Activated CD4-positive, alpha-beta T cell treated with anti-CD3 and anti-CD28 coated beads, Interleukin-2, Interleukin-6, amounts not matched to agents 100 ng/mL and 50 ng/mL, durations not matched to agents 16 hours and 8 hours (primary cell): ENCODE results near the gene CEP192.

Source experiments
- DNase-seq: peaks from one replicate; pipeline ENCODE4 v3.0.0-alpha.2; 2020

CEP192 gene

GRCh38 chr18:13159579-13159978, 168.4 kb downstream of the CEP192 start:
- peak; percentile 76 for DNase-seq

DNA sequence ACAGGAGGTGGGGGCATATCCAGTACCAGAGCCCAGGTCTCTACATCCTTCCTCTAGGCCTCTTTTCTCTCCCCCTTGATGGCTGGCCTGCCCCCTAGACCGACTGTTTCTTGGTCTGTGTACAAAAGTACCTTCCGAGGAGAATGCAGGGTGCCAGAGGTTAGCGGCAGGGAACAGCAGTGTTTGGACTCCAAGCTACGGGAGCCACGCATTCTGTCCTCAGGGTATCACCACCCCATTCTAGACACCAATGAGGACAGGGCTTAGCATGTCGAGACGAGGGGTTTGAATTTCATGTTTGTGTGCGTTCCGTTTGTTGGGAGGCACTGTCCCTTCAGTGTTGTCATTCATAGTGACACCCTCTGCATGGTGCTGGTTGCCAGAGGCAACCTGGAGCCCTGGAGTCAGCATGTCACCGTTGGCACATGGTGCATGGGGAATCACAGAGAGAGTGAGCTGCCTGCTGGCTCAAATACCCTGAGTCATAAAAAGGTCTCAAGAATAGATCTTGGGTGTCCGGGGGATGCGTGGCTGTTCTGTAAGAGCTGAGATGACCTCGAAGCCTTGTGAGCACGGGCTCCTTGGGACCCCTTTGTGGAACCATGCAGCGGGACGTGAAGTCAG, 170.2 kb downstream of the CEP192 start:
- DNase-seq = no peak

DNA sequence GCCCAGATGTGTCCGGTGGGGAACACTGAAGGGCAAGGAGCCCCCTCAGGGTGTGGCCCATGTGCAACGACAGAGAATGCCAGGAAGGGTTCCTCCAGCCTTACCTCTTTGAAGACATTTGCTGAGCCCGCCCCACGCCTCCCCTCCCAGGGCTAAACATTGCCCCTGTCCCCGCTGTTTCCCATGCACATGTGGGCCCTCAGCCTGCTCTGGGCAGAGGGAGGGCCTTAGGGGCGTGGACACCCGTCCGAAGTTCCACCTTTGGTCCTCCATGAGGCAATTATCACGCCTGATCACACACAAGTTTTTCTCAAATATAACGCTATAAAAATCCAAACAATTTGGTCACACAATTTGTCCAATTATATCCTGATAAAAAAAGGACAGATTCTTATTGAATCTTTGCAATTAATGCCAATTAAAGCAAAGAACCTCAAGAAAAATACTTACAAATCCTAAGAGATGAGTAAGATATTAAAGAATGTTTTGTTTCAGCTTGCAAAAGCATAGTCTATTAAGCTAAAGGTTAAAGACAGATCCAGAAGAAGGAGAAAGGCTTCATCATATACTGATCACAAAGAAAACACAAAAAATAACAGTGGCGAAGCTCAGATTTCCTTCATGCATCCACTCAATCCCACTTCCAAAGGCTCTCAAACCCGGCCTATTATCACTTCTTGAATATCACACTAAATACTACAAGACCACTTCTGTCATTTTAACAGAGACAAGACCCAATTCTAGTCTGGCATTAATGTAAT, 172.2 kb downstream of the CEP192 start:
- DNase-seq = no peak

DNA sequence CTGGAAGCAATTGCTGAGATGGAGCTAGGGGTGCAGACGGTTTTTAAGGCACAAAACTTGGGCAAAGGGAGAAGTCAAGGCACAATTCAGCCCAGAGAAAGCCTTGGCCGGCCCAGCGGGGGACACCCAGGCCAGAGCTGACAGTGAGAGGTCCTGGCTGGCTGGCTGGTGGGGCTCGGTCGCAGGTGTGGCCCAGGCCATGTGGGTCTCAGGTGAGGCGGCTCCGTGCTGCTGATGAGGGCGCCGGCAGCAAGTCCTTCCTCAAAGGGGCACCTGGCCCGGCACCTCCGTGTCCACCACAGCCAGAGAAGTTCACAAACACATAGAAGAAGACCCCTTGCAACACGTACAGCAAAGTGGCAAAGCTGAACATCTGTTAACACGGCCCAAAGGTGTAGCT, 173.2 kb downstream of the CEP192 start:
- DNase-seq = no peak

DNA sequence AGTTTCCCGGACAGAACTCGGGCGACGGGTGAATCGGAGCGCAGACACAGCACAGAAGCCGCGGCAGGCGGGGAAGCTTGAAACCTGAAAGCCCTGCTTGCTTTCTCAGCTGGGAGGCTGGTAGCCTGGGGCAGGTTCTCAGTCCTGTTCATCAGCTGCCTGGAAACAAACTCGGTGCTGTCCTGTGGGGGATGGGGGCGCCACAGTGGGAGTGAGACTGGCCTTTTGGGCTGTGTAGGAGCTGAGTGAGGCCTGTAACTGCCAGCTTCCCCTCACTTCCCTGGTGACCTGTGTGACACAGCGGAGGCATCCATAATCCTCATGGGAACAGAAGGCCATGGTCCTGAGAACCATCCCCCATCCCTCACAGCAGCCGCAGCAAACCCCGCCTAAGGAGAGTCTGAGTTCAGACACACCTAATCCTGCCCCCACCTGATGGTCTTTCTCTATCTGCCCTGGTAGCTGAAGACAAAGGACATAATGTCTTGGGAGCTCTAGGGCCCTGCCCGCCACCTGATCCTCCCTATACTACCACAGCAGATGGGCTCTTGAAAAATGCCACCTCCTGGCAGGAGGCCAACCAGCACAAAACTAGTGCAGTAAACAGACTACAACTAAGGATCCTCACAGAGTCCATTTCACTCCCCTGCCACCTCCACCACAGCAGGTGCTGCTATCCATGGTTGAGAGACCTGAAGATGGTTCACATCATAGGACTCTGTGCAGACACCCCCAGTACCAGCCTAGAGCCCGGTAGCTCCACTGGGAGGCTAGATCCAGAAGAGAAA, 174.7 kb downstream of the CEP192 start:
- DNase-seq = no peak

DNA sequence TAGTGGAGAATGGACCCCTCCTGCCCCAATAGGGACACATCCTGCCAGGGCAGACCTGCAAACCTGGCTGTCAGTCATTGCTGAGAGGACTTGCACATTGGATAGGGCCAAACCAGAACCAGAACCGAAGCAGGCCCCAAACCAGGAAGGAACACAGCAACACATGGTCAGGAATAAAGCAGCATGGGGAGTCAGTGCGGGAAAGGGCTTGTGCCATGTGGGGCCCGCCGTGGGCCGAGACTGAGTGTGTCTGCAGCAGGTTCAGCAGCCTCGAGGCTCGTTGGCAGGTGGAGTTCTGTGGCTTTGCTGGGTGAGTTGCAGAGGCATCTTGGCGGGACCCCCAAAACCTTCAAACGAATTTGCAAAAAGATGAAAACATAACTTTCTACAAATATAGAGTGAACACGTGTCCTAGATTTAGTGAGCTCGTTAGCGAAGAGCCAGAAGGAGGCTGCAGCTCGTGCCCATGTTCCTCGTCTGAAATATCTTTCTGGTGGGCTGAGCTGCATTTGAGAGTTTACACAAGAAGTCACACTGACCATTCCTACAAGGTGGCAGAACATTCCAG, 182.5 kb downstream of the CEP192 start:
- DNase-seq = no peak
